Measurements from ENCODE around the gene XYLT1.

The XYLT1 gene

DNA sequence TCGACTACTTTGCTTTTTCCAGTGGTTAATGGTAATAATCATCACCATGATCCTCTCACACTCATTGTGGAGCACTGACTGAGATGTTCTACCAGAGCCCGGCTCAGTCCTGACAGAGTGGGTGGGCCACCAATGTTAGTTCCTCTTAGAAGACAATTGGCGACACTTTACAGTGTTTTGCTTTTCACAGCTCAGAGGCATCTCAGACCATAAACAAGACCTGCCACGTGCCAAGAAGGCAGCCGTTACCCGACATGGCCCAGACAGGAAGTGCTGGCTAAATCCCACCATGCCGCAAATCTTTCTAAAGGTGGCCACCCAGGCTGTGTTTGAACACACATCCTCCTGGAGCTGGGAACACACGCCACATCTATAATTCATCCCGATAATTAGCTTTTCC is 103.7 kb downstream of the XYLT1 start:
- DNase-seq (ENCODE audit: low read depth) = no peak
- TF ChIP-seq, protein P1, sequence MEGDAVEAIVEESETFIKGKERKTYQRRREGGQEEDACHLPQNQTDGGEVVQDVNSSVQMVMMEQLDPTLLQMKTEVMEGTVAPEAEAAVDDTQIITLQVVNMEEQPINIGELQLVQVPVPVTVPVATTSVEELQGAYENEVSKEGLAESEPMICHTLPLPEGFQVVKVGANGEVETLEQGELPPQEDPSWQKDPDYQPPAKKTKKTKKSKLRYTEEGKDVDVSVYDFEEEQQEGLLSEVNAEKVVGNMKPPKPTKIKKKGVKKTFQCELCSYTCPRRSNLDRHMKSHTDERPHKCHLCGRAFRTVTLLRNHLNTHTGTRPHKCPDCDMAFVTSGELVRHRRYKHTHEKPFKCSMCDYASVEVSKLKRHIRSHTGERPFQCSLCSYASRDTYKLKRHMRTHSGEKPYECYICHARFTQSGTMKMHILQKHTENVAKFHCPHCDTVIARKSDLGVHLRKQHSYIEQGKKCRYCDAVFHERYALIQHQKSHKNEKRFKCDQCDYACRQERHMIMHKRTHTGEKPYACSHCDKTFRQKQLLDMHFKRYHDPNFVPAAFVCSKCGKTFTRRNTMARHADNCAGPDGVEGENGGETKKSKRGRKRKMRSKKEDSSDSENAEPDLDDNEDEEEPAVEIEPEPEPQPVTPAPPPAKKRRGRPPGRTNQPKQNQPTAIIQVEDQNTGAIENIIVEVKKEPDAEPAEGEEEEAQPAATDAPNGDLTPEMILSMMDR (conservative IDR thresholded peaks at IDR 0.05; ENCODE audit: low read depth, low read length) = no peak
- H3K4me3 ChIP-seq (ENCODE audit: low read depth, low read length) = no peak overlapping the region

DNA sequence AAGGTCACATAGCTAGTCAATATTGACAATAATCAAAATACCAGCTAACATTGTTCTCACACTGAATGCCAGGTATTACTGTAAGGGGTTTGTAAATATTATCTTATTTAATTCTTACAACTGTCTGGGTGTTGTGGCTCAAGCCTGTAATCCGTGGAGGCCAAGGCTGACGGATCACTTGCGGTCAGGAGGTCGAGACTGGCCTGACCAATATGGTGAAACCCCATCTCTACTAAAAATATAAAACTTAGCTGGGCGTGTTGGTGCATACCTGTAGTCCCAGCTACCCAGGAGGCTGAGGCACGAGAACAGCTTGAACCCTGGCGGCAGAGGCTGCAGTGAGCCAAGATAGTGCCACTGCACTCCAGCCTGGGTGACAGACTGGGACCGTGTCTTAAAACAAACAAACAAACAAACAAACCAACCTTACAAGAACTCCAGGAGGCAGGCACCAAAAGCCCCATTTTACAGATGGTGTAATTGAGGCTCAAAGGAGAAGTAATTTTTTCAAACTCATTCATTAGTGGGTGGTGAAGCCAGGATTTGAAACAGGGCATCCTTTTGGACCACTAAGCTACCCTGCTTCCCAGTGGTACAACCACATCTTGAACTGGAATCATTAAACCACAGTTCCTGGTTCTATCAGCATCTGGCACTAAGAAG is 104.3 kb downstream of the XYLT1 start:
- no peak for DNase-seq (ENCODE audit: low read depth)
- H3K4me3 ChIP-seq (ENCODE audit: low read depth, low read length) = no peak overlapping the region
- TF ChIP-seq, protein P1 (conservative IDR thresholded peaks at IDR 0.05; ENCODE audit: low read depth, low read length) = no peak

DNA sequence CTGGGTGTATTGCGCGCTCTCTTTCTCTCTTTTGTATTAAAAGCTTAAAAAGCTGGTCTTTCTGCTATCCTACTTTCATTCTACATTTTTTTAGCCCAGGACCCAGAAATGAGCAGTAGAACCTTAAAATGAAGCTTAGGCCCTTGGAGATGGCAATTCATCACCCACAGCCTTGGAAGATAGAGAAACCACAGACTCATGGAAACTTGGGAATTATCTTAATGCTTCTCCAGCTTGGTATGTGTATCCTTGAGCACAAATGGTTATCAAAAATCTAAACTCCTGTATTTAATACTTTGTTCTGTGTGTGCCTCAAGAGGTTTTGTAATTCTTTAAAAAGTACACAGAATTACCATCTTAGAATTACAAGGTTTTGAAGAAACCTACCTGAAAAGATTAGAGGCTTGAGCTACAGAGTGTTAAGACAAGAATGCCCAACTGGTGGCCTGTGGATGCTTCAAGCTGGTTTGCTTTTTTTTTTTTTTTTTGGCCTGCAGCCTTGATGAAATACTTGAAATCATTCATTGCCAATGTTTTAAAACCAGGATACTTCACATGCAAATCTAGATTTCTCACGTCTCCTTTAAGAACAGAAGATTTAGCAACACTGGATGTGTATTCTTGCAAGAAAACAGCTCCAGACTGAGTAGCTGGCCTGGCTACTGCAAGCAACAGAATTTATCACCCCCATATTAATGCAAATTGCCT is 105.0 kb downstream of the XYLT1 start:
- TF ChIP-seq, protein P1 (conservative IDR thresholded peaks at IDR 0.05; ENCODE audit: low read depth, low read length) = no peak
- H3K4me3 ChIP-seq (ENCODE audit: low read depth, low read length) = no peak overlapping the region
- DNase-seq (ENCODE audit: low read depth) = no peak

DNA sequence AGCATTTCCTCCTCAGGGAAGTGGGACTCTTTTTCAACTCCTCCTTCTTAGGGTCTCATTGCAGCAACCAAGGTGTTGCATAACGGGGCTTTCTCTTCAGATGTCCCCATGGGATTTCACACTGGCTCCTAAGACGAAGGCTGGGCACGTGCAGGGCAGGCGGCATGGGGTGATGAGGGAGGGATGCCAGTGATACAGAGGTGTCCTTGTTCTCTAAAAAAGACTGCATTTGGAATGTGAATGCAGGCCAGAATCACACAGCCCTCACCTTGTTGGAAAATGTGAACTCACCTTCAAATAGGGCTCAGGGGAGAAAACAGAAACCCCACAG is 105.6 kb downstream of the XYLT1 start:
- DNase-seq (ENCODE audit: low read depth) = no peak
- TF ChIP-seq, protein P1 (conservative IDR thresholded peaks at IDR 0.05; ENCODE audit: low read depth, low read length) = no peak
- H3K4me3 ChIP-seq (ENCODE audit: low read depth, low read length) = no peak overlapping the region

DNA sequence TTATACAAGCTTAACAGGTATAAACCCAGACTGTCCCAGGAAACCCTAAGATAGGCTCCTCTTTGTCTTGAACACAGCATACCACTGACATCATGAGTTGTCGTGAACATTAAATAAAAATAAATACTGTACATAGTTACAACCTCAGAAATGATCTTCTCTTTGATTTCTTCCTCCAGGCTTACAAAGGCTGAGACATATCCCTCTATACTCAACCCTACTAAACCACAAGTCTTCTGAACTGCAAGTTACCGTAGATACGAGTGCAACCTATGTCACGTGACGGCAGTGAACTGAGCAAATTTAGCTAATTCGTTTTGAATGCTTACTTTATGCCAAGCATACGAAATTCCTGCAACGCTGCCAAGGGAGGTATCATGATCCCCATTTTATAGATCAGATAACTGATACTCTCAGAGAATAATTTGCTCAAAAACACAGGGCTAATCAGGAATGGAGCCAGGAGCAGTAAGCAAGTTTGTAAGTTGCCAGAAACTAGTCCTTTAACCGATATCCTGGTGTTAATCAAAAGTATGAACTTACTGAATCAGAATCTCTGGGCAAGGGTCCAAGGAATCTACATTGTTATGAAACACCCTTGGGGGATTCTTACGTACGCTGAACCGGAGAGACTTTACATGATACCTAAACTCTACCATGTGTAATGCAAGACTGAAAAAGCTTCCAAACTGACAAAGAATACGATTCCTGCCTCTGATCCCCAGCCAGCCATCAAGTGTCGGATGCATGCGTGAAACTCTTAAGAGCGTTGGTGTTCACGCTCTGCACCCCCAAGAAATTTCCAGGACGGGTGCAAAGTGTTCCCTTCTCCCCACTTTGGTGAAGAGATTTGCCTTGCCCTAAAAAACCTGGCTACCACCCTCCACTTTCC is 106.2 kb downstream of the XYLT1 start:
- peak; percentile 75 for DNase-seq (ENCODE audit: low read depth)
- H3K4me3 ChIP-seq (ENCODE audit: low read depth, low read length) = no peak overlapping the region
- TF ChIP-seq, protein P1 (conservative IDR thresholded peaks at IDR 0.05; ENCODE audit: low read depth, low read length) = no peak

DNA sequence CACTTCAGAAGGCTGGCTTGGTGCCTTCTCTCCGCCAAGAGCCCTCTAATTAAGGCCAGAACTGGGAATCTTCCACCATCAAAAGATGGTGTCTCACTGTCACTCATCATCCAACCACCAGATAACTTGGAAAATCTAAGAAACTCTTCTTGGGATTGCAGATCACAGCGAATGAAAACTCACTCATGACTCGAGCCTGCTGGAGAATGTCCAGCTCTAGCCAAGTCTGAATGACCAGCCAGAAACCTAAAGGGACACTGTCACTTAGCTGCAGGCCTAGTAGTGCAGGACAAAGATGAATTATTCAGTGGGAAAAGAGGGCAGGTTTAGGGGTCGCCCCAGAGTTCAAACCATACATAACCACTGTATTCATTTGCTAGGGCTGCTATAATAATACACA is 107.8 kb downstream of the XYLT1 start:
- DNase-seq (ENCODE audit: low read depth) = no peak
- TF ChIP-seq, protein P1 (conservative IDR thresholded peaks at IDR 0.05; ENCODE audit: low read depth, low read length) = no peak
- H3K4me3 ChIP-seq (ENCODE audit: low read depth, low read length) = no peak overlapping the region
